CD4-positive, alpha-beta T cell treated with Interleukin-21 for 1 hour (primary cell): Measurements from ENCODE around the gene FAF1.

Experiments
- DNase-seq: peaks from one replicate; pipeline ENCODE4 v3.0.0-alpha.2; 2020

The FAF1 gene

GRCh38 chr1:50526431-50526830, 433.6 kb downstream of the FAF1 start:
- no peak for DNase-seq

- DNase-seq, result no peak
Measured at GRCh38 chr1:50523548-50523947, 436.5 kb downstream of the FAF1 start.

- DNase-seq, result no peak
Measured at GRCh38 chr1:50522691-50523342, 437.2 kb downstream of the FAF1 start.

GRCh38 chr1:50521703-50522102, 438.4 kb downstream of the FAF1 start:
- DNase-seq, result no peak

- no peak for DNase-seq
Measured at GRCh38 chr1:50517488-50517887, 442.6 kb downstream of the FAF1 start.

- DNase-seq, result no peak
Measured at GRCh38 chr1:50516056-50516455, 444.0 kb downstream of the FAF1 start.

- no peak for DNase-seq
Measured at GRCh38 chr1:50508040-50508586, 452.0 kb downstream of the FAF1 start.

- no peak for DNase-seq
Measured at GRCh38 chr1:50505427-50505826, 454.6 kb downstream of the FAF1 start.

- DNase-seq, result no peak
Measured at GRCh38 chr1:50503515-50503914, 456.6 kb downstream of the FAF1 start.

GRCh38 chr1:50502147-50502546, 457.9 kb downstream of the FAF1 start:
- DNase-seq, result no peak

- no peak for DNase-seq
Measured at GRCh38 chr1:50497007-50497406, 463.1 kb downstream of the FAF1 start.

- no peak for DNase-seq
Measured at GRCh38 chr1:50493710-50494109, 466.4 kb downstream of the FAF1 start.

- DNase-seq, result no peak
Measured at GRCh38 chr1:50492142-50492541, 467.9 kb downstream of the FAF1 start.

GRCh38 chr1:50491142-50491541, 468.9 kb downstream of the FAF1 start:
- no peak for DNase-seq

GRCh38 chr1:50490640-50491039, 469.4 kb downstream of the FAF1 start:
- no peak for DNase-seq

GRCh38 chr1:50488876-50489275, 471.2 kb downstream of the FAF1 start:
- DNase-seq, result no peak

- no peak for DNase-seq
Measured at GRCh38 chr1:50488356-50488755, 471.7 kb downstream of the FAF1 start.

GRCh38 chr1:50487725-50488124, 472.3 kb downstream of the FAF1 start:
- no peak for DNase-seq

- DNase-seq, result no peak
Measured at GRCh38 chr1:50481142-50481736, 478.8 kb downstream of the FAF1 start.

- no peak for DNase-seq
Measured at GRCh38 chr1:50476800-50477199, 483.3 kb downstream of the FAF1 start.

- DNase-seq, result no peak
Measured at GRCh38 chr1:50474859-50475809, 484.9 kb downstream of the FAF1 start.

GRCh38 chr1:50473513-50473912, 486.6 kb downstream of the FAF1 start:
- no peak for DNase-seq

- no peak for DNase-seq
Measured at GRCh38 chr1:50471967-50472366, 488.1 kb downstream of the FAF1 start.

- DNase-seq, result no peak
Measured at GRCh38 chr1:50462964-50463363, 497.1 kb downstream of the FAF1 start.
